NCI-H2227 (cell line): ENCODE results near the gene SMIM12.

Experiments used
- DNase-seq: peaks from one replicate; lab custom pipeline; 2025; ENCODE audit not compliant: unreplicated experiment; lab: John Stamatoyannopoulos, UW

Gene SMIM12

DNA sequence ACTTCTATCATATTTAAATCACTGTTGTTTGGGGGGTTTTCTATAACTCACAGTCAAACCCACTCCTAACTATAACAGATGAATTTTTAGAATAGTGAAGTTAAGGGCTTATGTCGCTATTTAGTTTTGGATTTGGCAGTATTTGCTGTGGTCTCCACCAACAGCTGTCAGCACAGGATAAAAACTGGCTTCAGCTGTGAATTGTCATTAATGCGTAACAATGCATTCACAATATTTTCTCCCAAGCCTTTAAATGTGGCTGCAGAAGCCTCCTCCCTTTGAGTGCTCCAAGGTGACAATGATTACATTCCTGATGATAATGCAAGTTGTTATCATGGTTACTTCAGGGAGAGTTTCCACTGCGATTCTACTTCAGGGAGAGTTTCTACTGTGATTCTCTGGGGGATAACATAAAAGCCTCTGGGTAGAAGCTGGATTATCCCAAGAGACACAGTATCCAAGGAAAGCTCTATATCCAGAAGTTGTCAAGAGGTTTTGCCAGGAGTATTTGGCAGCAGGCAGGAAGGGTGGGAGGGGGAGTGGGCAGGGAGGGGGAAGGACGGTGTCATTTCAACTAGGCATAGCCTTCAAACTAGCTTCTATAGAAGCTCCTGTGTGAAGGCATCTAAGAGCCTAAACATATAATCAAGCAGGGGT is 14.9 kb upstream of the SMIM12 start:
- no peak for DNase-seq

DNA sequence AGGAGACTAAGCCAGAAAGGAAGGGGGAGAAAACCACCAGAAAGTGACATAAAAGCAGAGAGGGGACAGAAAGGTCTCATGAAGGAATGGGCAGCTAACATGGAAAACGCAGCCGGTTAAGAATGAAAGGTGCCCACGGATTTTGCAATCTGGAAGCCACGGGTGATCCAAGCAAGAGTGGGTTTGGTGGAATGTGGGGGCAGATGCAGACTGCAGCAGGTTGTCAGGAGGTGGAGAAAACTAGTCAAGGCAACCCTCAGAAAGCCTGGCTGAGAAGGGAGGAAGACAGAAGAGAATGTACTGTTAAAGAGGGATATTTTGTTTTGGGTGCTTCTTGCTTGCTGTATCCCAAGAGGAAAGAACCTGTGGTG is 12.6 kb upstream of the SMIM12 start:
- DNase-seq = no peak

GRCh38 chr1:34871443-34872132 is 12.0 kb upstream of the SMIM12 start:
- DNase-seq = no peak

DNA sequence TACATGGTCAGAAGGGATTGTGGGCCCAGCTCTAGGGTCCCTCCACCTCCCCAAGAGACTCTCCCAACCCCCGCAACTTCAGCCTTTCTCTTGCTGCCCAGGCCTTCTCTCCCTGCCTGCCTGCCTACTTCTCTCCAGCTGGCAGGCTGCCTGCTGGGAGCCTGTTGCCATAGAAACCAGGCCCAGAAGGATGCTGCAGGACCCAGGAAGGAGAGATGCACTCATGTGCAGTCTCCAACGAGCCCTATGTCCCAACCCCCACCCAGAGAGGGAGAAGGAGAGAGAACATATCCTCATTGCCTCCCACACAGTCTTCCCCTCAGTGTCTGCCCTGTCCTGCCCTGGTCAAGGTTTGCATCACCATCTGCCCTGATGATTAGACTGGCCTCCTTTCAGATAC is 10.8 kb upstream of the SMIM12 start:
- peak; percentile 67 for DNase-seq

DNA sequence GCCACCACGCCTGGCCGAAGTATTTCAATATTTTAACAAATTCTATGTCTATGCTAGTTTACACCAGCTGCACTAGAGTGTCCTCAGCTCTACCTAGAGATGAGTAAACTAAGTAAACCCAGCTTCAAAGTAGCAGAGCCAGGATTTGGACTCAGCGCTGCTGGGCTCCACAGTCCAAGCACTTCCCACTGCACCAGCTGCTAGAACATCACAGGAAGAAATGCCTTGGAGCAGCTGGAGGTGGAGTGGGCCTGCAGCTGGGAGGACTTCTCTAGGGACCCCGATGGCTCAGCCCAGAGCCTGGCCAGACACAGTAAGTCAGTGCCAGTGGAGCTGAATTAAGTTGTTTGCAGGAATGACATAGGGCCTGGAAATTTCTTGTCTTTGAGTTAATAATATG is 10.2 kb upstream of the SMIM12 start:
- DNase-seq = no peak

DNA sequence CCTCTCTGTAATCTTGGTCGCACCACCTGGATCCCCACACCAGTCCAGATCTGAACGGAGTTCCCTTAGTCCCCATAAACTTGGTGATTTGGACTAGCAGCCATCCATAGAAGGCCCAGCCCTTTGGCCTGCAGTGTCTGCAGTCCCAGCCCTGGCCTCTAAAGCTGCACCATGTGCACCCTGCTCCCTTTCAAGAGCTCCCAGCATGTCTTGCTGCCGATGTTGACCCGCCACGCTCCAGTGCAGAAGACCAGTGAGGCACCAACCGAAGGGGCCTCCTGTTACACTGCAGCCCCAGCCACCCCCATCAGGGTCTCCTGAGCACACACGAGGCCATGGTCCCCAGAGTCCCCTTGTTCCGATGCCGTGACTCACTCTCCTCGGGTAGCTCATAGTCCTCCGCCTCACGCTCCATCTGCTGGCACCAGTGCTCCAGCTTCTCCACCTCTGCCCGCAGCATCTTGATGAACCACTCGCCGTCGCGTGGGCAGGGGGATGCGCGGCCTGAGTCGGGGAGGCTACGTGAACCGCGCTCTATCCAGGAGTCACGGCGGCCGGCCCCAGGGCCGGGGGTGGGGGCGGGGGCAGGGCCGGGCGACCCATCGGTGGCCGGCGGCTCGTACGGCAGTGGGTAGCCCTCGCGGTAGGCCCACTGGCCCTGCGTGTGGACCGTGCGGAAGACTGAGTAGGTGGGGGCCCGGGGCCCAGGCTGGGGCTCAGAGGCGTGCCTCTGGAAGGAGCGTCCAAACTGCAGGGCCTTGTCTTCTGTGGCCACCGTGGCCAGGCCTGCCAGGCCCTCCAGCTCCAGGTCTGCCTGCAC is 8.9 kb upstream of the SMIM12 start:
- no peak for DNase-seq

DNA sequence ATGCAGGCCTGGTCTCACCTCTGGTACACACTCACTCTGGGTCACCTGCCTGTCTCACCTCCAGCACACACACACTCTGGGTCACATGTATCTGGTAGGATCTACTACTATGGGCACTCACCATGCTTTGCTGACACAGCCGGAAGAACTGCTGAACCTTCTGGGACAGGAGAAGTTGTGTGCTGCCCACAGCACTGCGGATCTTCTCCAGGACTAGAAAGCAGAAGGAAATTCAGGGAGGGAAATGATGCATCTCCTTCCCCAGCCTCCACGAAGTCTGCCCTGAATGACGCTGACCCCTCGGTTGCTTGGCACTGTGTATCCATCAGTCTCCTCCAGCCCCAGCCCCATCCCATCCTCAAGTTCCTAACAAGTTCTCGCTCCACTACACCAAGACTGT is 7.9 kb upstream of the SMIM12 start:
- no peak for DNase-seq

- DNase-seq = no peak
These were observed 7.2 kb upstream of the SMIM12 start for GRCh38 chr1:34866762-34867109.

DNA sequence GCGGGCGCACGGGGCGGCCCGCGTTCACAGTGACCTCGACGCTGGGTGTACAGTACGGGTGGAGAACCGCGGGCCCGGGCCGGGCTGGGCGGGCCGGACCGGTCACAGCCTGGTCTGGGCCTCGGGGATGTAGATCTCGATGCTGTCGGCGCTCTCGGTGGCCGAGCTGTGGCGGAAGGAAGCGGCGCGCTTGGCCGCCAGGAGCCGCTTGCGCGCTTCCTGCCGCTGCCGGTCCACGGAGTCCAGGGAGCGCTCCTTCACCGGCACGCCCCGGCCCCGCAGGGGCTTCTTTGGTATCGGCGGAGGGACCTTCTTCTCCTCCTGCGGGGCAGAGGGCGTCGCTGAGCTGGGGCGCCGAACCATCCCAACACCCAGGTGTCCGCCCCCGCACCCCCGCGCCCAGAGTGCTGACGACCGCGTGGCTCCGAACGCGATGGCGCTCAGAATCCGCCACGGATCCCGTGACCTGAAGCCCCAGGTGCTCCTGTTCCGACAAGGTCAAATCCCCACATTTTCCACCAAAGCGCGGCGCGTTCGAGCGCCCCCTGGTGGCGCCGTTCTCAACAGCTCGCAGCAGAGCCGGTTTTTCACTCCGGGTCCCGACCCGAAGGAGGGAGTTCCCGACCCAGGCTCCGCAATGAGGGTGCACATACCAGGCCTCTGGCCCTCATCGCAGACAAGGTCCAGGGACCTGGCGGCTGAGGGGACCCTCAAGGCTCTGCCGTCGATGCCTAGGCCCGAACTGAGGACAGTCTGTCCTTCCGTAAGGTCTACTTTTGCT is 6.6 kb upstream of the SMIM12 start:
- DNase-seq = no peak

- no peak for DNase-seq
These were observed 6.0 kb upstream of the SMIM12 start for GRCh38 chr1:34865573-34865972.

DNA sequence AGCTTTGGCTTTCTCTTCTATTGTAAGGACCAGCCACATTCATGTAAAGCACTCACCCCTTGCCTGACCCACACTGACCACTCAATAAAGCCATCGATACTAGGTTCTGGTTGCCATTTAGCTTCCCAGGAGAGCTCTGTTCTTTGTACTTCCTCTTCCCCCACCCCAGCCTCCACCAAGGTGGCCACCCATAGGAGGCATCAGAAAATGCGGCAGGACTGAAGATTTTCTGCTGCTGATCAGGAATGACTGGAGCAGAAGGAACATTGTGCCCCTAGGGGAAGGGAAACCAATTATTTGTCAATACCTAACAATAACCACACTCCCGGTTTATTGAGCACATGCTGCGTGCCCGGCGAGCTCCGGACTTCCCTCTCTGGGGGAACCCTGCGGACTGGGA is 5.2 kb upstream of the SMIM12 start:
- no peak for DNase-seq

DNA sequence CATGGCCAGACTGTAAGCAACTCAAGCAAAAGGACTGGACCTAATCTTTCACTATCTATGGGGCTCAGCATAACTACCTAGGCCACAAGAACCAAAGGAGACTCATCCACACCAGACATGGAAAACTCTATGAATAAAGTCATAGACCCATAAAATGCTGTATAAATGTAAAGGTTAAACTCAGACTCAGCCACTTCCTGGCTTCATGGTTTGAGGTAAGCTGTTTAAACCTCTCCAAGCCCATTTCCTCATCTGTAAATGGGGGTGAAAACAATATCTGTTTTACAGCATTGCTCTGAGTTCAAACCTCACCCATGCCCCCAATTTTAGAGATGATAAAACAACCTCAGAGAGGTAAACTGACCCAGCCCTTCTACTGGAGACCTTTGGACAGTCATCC is 4.0 kb upstream of the SMIM12 start:
- DNase-seq = no peak

DNA sequence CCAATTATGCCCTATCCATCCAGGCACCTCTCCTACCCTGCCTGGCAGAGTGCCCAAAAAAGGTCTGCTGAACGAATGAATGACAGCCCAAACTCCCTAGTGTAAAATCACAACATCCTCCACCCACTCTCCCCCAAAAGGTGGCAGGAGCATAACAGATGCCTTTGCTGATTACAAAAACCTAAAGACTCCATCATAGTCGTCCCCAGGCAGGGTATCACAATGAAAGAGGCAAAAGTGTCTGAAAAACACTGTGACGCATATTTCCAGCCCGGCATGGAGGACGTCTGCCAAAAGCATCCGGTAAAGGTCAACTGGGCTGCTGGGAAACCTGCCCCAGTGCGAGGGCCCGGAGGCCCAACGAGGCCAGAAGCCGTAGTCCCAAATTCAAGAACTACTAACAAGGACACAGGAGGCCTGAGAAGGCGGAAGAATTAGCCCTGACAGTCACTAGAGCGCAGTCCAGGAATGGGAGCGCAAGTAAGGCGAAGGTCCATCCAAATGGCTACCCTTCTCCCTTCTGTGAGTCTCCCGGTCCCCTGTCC is 576 bp downstream of the SMIM12 start:
- peak; percentile 25 for DNase-seq

GRCh38 chr1:34856697-34857096 is 2.9 kb downstream of the SMIM12 start:
- no peak for DNase-seq

GRCh38 chr1:34852677-34853217 is 6.8 kb downstream of the SMIM12 start:
- DNase-seq = peak; percentile 96

DNA sequence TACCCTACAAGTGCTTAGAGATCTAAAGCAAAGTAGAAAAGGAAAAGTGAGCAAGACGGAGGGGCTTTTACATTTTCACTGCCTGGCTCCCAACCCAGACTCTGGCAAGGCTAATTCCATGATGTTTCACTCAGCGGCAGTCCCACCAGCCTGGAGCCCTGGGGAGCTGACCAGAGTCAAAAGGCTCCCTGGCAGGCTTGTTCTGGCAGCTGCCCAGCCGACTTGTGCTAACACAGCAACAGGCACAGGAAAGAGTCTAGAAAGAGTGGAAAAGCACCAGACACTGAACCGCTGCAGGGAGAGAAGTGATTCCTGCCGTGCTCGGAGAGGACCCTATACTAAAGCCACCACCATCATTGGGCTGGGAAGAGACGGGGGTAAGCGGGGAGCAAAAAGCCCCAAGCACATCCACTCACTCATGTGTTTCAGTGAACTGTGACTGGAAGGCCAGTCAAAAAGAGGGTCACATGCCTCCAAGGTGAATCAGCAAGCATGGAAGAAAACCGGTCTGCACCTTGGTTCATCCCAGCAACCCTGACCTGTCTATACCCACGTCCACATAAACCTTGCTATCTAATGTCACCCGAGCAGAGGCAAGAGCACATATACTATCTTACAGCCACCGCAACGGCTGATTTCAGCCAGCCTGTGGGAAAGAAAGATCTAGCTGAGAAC is 8.0 kb downstream of the SMIM12 start:
- DNase-seq = no peak

DNA sequence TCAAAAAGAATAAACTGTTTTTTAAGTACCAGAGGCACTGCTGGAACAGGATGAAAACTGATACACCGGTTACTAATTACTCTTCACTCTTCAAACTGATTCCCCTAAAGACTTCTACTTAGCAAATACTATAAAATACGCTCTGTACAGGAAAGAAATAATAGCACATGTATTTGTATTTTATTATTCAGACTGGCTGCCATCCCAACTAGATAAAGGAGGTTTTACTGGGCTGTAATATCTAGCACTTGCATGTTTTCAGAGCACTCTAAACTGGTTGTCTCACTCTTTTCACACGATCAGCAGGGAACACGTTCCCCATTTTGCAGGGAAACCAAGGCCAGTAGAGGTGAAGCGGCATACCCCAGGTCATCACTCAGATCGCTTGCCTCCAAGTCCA is 9.2 kb downstream of the SMIM12 start:
- no peak for DNase-seq

- DNase-seq = peak; percentile 65
These were observed 12.5 kb downstream of the SMIM12 start for GRCh38 chr1:34847094-34847493.

GRCh38 chr1:34846265-34846664 is 13.3 kb downstream of the SMIM12 start:
- DNase-seq = no peak

GRCh38 chr1:34845131-34845901 is 14.2 kb downstream of the SMIM12 start:
- DNase-seq = no peak
